Small intestine (tissue), 7 donors: Measurements from ENCODE around the gene RRAS2. TPM values are rescaled to one million over a fixed set of nuclear protein-coding genes. Genes with fewer than 3 reads are reported as not detected.
"Not testable (repeated sequence)": the region's sequence is repeated elsewhere in the genome, so short reads cannot be mapped to it uniquely, and the experiment has no call there.

ENCODE experiments used
- DNase-seq, 2 donors: peaks; one replicate each; pipeline versions ENCODE4 v3.0.0 to v3.0.0-alpha.2; 2013
- FAIRE-seq: peaks from 2 replicates; lab custom pipeline; 2012; peaks lifted over from hg19 to GRCh38; lab: Jason Lieb, UNC
- H3K27ac ChIP-seq, 3 donors: one replicate each; pipeline ENCODE4 v1.5.1; 2013; ENCODE audit warnings: low read length in 2 of 3, mild to moderate bottlenecking in 2 of 3, control low read depth in 1 of 3, inconsistent platforms in 1 of 3, low read depth in 1 of 3, moderate library complexity in 1 of 3
- H3K27me3 ChIP-seq, 3 donors: one replicate each; pipeline ENCODE4 v1.6.1; 2013; ENCODE audit warnings: low read length in 3 of 3, inconsistent platforms in 1 of 3; ENCODE audit not compliant: control insufficient read depth in 3 of 3, insufficient read depth in 3 of 3
- H3K36me3 ChIP-seq, 3 donors: one replicate each; pipeline ENCODE4 v1.6.1; 2013; ENCODE audit warnings: low read length in 3 of 3, inconsistent platforms in 1 of 3, low read depth in 1 of 3, mild to moderate bottlenecking in 1 of 3, moderate library complexity in 1 of 3; ENCODE audit not compliant: control insufficient read depth in 3 of 3, insufficient read depth in 2 of 3
- H3K4me1 ChIP-seq, 3 donors: one replicate each; pipeline ENCODE4 v1.6.1; 2013; ENCODE audit warnings: low read length in 2 of 3, inconsistent platforms in 1 of 3, low read depth in 1 of 3, mild to moderate bottlenecking in 1 of 3, moderate library complexity in 1 of 3; ENCODE audit not compliant: control insufficient read depth in 3 of 3, insufficient read depth in 2 of 3
- H3K4me3 ChIP-seq, 3 donors: one replicate each; pipeline ENCODE4 v1.5.1; 2013; ENCODE audit warnings: low read length in 3 of 3, control low read depth in 1 of 3, inconsistent platforms in 1 of 3, low read depth in 1 of 3, mild to moderate bottlenecking in 1 of 3, moderate library complexity in 1 of 3
- H3K9me3 ChIP-seq, 2 donors: one replicate each; pipeline ENCODE4 v1.6.1; 2013; ENCODE audit warnings: low read depth in 1 of 2, low read length in 1 of 2; ENCODE audit not compliant: control insufficient read depth in 2 of 2, insufficient read depth in 1 of 2
- WGBS, 3 donors: extraction: QIAGEN DNeasy Blood & Tissue Kit; methylation state at CpG; one replicate each; pipeline ENCODE4 v1.1.7; 2013; 5-methylcytosine and 5-hydroxymethylcytosine counted together
- polyA plus RNA-seq, 4 donors: library from polyadenylated mRNA; stranded (reverse) in 3 of 4; unstranded in 1 of 4; fragments of 200-250 nt in 3 of 4; fragments of 120-200 nt in 1 of 4; gene quantifications; one replicate each; pipeline versions ENCODE4 v1.2.1 to v1.2.3, GENCODE V29; 2013
- donor health status: healthy with polysubstance abuse.
- donor health status: control.
- donor health status: control.
- donor health status: Bipolar disorder and iron deficiency.
- donor health status: healthy.

Gene RRAS2
- polyA plus RNA-seq, 4 donors, result 16.1 to 64.0 (median 36.3) TPM

GRCh38 chr11:14253840-14254239 lies 105.1 kb downstream of the RRAS2 start:
- H3K4me3 ChIP-seq, result no peak overlapping the region
- no peaks in the 10 kb centered on the region for H3K27me3 ChIP-seq
- H3K36me3 ChIP-seq, result peaks cover 2 to 15% (median 2%) of the 10 kb centered on the region in 3 donors
- 74 to 94% (median 85%) methylated on average over 5 of the region's 5 CpGs for WGBS, 3 donors
- H3K9me3 ChIP-seq, result no peaks in the 10 kb centered on the region
- FAIRE-seq, result no peak
- DNase-seq, result no peak
- peaks cover 0 to 22% (median 11%) of the 10 kb centered on the region in 3 donors for H3K4me1 ChIP-seq
- H3K27ac ChIP-seq, result no peak overlapping the region

GRCh38 chr11:14253421-14253820 lies 105.6 kb downstream of the RRAS2 start:
- FAIRE-seq, result no peak
- Histone ChIP-seq H3K36me3 (peaks cover 2 to 15% (median 2%) of the 10 kb centered on the region in 3 donors), H3K27ac (no peak overlapping the region), H3K27me3 (no peaks in the 10 kb centered on the region), H3K4me3 (no peak overlapping the region), H3K4me1 (peaks cover 0 to 18% (median 8%) of the 10 kb centered on the region in 3 donors), H3K9me3 (no peaks in the 10 kb centered on the region)
- WGBS, 3 donors, result 47 to 63% (median 55%) methylated on average over 2 of the region's 2 CpGs
- no peak for DNase-seq

DNA sequence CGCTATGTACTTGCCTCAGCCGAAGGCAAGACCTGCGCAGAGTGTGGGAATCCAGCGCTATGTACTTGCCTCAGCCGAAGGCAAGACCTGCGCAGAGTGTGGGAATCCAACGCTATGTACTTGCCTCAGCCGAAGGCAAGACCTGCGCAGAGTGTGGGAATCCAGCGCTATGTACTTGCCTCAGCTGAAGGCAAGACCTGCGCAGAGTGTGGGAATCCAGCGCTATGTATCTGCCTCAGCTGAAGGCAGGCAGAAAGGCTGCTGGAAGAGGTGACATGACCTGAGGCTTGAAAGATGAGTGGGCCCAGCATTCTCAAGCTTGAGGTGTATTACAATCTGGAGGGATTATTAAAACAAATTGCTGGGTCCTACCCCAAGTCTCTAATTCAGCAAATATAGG lies 106.5 kb downstream of the RRAS2 start:
- not testable (repeated sequence) for H3K27me3 ChIP-seq, H3K4me3 ChIP-seq, FAIRE-seq, H3K9me3 ChIP-seq, DNase-seq, H3K27ac ChIP-seq
- 97 to 100% (median 100%) methylated on average over 2 to 10 of the region's 12 CpGs for WGBS, 3 donors
- H3K4me1 ChIP-seq, result peaks cover 0 to 13% (median 5%) of the 10 kb centered on the region in 3 donors
- peaks cover 0 to 12% (median 2%) of the 10 kb centered on the region in 3 donors for H3K36me3 ChIP-seq

DNA sequence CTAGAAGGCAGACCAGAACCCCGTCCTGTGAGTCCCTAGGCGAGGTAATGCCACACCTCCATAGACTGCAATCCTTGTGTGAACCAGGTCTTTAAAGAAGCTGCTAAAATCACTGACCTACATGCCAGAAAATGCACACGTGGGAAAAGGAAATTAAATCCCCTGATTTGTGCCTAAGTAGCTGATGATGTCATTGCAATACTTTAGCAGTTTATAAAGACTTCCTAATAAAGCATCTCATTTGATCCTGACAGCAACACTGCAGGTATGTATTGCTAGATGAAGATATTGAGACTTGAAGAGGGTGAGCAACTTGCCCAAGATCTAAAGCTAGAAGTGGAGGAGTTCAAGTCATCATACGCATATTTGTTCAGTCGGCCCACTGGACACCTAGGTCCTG lies 107.2 kb downstream of the RRAS2 start:
- H3K27me3 ChIP-seq, result no peaks in the 10 kb centered on the region
- H3K27ac ChIP-seq, result no peak overlapping the region
- peaks cover 0 to 11% (median 2%) of the 10 kb centered on the region in 3 donors for H3K36me3 ChIP-seq
- H3K4me1 ChIP-seq, result peaks cover 0 to 6% (median 2%) of the 10 kb centered on the region in 3 donors
- DNase-seq (no peak), FAIRE-seq (no peak)
- WGBS, 3 donors, result 81 to 90% (median 82%) methylated on average over 5 of the region's 5 CpGs
- no peak overlapping the region for H3K4me3 ChIP-seq
- H3K9me3 ChIP-seq, result no peaks in the 10 kb centered on the region

DNA sequence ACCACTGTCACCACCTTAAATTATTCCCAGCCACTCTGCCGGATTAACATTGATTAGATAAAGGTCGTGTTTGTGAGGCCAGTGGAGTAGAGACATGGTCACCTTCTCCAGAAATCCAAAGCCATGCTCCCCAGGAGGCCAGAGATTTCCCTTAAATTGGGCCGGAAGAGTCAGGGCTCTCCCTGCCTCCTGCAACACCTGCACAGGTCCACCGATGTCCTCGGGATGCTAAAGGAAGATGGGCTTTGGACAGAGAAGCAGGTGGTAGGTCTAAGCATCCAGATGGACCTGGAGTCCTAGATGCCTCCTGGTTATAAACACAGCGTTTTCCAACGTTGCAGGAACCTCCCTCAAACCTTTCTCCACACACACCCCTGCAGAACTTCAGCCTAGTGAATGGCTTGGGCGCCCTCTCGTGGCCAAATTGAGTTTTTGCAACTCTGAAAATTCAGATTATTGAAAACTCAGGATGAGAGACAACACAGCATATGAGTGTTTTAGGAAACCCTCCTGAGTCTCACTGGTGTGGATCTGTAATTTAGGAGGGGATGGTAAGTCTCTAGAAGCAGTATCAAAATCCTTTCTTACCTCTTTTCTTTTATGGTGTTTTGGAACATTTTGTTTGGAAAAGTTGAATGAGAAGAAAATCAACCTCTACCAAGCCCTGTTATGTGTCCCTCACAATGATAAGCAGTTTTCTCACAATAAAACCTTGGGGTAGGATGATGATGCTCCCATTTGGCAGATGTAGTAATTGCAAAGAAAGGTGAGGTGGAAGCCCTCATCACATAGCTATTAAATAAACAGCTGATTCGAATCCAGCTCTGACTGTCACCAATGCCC lies 109.6 kb downstream of the RRAS2 start:
- Histone ChIP-seq H3K27me3 (no peaks in the 10 kb centered on the region), H3K4me1 (no peaks in the 10 kb centered on the region), H3K9me3 (no peaks in the 10 kb centered on the region), H3K4me3 (no peak overlapping the region), H3K36me3 (peaks cover 0 to 12% (median 3%) of the 10 kb centered on the region in 3 donors), H3K27ac (no peak overlapping the region)
- no peak for FAIRE-seq
- 27 to 32% (median 29%) methylated on average over 10 of the region's 10 CpGs for WGBS, 3 donors
- peak; percentile 71 to 72 for DNase-seq

DNA sequence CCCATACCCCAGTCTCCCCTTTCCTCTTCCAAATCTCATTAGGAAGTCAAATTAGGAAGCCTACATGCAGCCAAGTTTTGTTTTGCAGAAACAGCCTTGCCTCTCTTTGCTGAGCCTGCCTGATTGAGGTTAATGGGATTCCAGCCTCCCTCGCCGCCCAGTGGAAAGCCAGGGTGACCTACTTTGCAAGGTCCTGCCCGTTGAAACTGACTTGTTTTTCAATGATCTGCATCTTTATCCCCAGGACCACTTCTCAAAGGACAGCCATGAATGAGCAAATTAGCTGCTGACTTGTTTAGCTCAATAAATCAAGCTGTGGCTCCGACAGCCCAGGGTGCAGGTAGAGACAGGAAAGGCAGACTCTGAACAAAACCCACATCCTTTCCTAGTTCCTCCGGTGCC lies 110.4 kb downstream of the RRAS2 start:
- no peak overlapping the region for H3K4me3 ChIP-seq
- 48 to 73% (median 61%) methylated on average over 5 of the region's 5 CpGs for WGBS, 3 donors
- H3K27me3 ChIP-seq, result no peaks in the 10 kb centered on the region
- no peak for FAIRE-seq
- peaks cover 0 to 14% (median 7%) of the 10 kb centered on the region in 3 donors for H3K36me3 ChIP-seq
- H3K27ac ChIP-seq, result no peak overlapping the region
- DNase-seq, result no peak
- H3K9me3 ChIP-seq, result no peaks in the 10 kb centered on the region
- no peaks in the 10 kb centered on the region for H3K4me1 ChIP-seq

GRCh38 chr11:14245444-14245843 lies 113.5 kb downstream of the RRAS2 start:
- WGBS, 3 donors, result 59 to 79% (median 73%) methylated on average over 2 of the region's 2 CpGs
- FAIRE-seq (no peak), DNase-seq (no peak)
- peaks cover 0 to 14% (median 9%) of the 10 kb centered on the region in 3 donors for H3K36me3 ChIP-seq
- no peak overlapping the region for H3K27ac ChIP-seq
- H3K27me3 ChIP-seq, result no peaks in the 10 kb centered on the region
- H3K4me3 ChIP-seq, result no peak overlapping the region
- no peaks in the 10 kb centered on the region for H3K9me3 ChIP-seq
- no peaks in the 10 kb centered on the region for H3K4me1 ChIP-seq

GRCh38 chr11:14244926-14245325 lies 114.1 kb downstream of the RRAS2 start:
- no peaks in the 10 kb centered on the region for H3K9me3 ChIP-seq
- DNase-seq (no peak), FAIRE-seq (no peak)

More at GRCh38 chr11:14244926-14245325, 114.1 kb downstream of the RRAS2 start:
- Histone ChIP-seq H3K27ac (no peak overlapping the region), H3K36me3 (peaks cover 0 to 14% (median 9%) of the 10 kb centered on the region in 3 donors), H3K4me1 (no peaks in the 10 kb centered on the region), H3K4me3 (no peak overlapping the region), H3K27me3 (no peaks in the 10 kb centered on the region)
- 87 to 95% (median 94%) methylated on average over 8 of the region's 8 CpGs for WGBS, 3 donors
